GM21576 (cell line): ENCODE measurements around the gene PRKN.

Source experiments
- ATAC-seq: cut with Tn5 transposase; IDR thresholded peaks from one replicate; pipeline ENCODE4 v1.9.1; 2021; ENCODE audit warnings: mild to moderate bottlenecking, moderate library complexity; ENCODE audit not compliant: unreplicated experiment

Gene PRKN

GRCh38 chr6:162014069-162014811 lies 713.3 kb downstream of the PRKN start:
- no peak for ATAC-seq

DNA sequence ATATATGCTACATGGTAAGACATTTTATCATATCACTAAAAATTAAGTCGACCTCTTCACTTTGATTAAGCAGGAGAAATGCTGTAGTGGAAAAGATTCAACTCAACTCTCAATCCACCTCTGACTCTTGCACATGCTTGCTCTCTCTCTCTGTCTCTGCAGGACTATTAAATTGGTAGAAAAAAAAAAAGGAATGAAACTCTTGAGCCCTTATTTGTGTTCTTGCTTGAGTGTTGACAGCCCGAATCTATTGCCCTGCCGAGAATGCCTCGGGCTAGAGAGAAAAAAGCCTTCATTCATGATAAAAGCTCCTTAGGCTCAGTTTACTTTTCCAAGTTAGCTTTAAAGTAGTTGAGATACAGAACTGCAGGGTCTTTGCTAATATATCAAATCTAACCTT lies 722.2 kb downstream of the PRKN start:
- ATAC-seq = no peak

- no peak for ATAC-seq
These were observed 730.8 kb downstream of the PRKN start for GRCh38 chr6:161996783-161997182.

GRCh38 chr6:161985876-161986423 lies 741.6 kb downstream of the PRKN start:
- ATAC-seq = no peak

DNA sequence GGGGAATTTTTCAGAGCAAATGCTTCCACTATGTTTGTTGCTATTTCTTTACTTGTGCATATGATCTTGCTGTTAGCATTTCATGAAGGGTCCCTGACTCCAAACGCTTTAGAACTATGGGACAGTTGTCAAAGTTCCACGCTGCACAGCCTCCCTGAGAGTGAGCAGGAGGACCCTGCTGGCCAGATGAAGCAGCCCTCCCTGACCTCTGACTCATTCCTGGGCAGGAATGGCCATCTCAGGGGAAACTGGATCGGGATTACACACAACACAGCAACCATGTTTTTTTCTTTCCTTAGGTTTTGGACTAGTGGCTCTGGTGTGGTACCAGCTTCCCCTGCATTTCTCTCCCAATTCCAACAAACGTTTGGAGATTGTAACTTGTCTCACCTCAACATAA lies 742.9 kb downstream of the PRKN start:
- ATAC-seq = no peak

DNA sequence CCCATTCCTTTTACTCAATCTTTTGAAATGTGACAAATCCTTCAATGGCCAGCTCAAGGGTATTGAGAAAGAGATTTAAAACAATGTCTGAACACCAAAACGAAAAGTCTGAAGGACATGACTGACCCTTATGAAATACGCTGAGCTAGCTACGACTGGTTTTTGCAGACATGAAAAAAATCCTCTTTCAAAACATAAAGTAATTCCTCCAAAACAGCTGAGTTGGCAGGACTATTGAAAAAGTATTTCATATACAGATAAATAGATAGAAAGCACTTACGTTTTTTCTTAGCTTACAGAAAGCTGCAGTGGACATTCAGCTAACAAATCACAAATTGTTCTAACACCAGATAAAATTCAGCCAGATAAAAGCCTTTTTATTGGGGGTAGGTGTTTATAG lies 751.0 kb downstream of the PRKN start:
- no peak for ATAC-seq

DNA sequence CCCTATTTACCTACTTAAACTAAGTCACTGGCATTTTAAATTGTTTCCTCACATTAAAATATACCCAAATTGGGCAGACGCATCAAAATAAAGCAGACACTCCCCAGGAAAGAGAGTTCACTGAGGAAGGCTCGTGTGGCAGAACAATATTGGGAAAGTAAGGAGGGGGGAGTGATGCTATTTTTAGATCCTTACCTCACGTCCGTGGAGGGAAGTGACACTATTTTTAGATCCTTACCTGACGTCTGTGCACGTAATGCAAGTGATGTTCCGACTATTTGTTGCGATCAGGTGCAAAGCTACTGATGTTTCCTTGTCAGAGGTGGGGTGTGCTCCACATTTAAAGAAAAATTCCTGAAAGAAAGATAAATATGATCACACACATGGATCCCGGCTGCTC lies 754.5 kb downstream of the PRKN start:
- no peak for ATAC-seq

DNA sequence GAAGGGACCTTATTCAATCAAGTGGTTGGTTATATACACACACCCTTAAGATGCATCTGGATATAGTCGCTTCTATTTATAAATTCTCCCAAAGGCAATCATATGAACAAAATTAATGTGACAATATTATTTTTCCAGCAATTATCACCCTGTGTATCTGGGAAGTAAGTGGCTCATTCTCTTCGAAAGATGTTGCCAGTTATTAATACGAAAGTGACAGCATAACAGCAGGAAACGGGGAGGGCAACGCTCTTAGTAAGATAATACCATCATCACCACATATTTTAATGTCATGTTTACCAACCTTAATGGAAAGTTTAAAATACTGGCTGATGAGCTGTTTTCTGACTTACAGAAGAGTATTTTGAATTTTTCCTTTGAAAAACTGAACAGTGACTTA lies 756.5 kb downstream of the PRKN start:
- no peak for ATAC-seq

DNA sequence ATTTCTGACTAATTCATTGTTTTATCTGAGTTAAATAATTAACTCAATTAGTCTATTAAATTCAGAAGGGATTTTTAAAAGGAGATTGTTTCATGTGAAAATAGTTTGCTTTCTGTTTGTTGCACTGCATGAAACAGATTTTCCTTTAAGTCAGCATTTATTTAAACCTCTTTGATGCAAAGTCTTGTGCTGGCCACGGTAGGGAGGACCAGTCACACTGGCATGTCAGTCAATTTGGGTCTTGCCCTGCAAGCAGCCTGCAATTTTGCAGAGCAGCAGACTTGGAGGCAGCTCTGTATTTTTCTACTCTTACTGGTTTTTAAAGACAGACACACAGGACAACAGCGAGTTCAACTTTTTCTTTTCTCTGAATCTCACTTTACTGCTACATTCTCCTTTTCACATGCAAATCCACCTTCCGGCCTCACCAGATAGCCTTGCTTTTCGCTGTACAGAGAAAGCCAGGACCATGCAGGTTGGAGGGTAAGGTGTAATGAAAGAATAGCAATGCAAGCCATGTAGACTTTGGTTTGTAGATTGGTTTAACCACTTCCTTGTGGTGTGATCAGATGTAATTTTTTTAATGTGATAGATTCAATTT lies 763.8 kb downstream of the PRKN start:
- no peak for ATAC-seq

DNA sequence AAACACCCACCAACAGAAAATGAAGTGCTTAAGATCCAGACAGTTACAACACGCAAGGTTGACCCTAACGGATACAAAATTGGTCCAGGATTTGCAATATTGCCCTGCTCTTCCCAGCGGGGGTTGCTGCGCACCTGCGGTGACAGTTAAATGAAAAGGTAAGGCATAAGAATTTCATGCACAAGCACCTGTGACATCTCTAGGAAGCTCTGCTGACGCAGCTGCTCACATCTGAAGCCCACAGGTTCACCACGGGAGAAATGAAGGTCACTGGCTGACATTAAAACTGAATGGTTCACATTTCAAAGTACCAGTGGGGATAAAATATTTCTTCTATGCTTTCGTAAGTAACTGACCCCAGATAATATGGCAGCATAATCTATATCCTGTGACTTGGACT lies 764.4 kb downstream of the PRKN start:
- no peak for ATAC-seq

DNA sequence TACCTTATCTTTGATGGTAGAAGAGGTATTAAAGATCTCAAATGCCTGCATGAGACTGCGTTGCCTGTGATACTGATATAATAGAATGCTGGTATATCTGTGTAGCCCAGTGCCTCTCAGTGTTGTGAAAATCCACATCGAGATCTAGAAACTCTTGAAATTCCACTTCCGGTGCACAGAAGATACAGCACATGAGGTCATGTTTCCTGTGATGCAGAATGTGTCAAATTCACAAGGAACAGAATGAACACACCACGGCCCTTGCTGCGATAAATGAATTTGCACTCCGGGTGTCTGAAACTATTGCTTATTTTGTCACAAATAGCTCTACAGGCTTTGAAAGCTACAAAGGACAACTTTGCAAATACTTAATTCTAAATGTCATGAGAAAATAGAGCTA lies 765.8 kb downstream of the PRKN start:
- ATAC-seq = no peak

- no peak for ATAC-seq
These were observed 766.5 kb downstream of the PRKN start for GRCh38 chr6:161961046-161961445.

- ATAC-seq = no peak
These were observed 768.5 kb downstream of the PRKN start for GRCh38 chr6:161959072-161959471.

GRCh38 chr6:161956082-161956481 lies 771.5 kb downstream of the PRKN start:
- ATAC-seq = no peak

DNA sequence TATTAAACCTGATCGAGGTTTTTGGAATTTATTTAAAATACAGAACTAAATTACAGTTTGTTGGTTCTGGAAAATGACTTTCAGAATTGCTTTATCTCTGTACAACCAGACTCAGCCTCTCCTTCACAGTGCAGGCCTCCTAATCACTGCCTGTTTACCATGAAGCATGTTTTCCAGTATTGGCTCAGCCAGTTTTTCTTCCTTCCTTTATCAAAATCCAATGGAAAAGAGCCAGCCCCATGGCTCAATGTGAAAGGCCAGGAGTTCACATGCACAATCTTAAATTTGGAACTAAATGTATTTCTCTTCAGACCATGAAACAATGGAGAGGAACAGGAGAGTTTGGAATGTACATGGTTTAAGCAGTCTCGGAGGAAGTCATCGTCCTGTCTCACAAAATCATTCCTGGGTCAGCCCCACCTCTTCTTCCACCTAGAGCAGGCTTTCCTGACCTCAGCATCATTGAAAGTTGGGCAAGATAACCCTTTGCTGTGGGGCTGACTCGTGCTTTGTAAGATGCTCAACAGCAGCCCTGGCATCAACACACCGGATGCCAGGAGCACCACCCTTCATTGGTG lies 772.8 kb downstream of the PRKN start:
- no peak for ATAC-seq

- no peak for ATAC-seq
These were observed 773.5 kb downstream of the PRKN start for GRCh38 chr6:161954077-161954476.

DNA sequence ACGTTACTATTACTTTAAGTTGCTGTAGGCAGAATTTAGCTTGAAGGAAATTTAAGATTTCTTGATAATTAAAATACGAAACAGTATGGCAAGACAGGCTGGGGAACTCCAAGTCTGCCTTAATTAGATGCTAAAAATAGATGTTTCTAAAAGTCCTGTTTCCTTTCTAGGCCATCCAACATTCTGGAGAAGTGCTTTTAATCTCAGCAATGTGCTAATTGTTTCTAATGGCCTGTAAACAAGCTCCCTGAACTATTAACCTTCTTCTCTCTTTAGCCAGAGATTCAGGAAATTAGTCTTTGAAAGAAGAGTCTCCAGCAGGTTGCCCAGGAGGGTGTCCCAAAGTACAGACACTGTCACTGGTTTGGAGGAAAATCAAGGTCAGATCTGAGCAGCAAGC lies 776.4 kb downstream of the PRKN start:
- no peak for ATAC-seq

- ATAC-seq = no peak
These were observed 778.0 kb downstream of the PRKN start for GRCh38 chr6:161949531-161949930.

DNA sequence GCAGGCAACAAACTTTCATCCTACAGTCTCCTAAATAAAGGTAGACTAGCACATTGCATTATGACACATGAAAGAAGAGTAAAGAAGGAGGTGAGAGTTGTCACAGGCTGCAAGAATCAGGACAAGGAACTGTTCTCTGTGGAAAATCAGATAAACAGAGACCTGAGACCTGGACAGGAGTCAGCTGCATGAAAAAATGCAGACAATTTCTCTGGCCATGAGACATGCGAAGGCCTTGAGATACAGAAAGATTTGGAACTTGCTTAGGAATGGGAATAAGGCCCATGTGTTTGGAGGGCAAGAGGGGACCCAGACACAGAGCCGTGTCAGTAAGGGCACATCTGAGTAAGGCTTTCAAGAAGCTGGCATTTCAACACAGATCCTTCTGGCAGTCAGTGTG lies 779.1 kb downstream of the PRKN start:
- no peak for ATAC-seq

DNA sequence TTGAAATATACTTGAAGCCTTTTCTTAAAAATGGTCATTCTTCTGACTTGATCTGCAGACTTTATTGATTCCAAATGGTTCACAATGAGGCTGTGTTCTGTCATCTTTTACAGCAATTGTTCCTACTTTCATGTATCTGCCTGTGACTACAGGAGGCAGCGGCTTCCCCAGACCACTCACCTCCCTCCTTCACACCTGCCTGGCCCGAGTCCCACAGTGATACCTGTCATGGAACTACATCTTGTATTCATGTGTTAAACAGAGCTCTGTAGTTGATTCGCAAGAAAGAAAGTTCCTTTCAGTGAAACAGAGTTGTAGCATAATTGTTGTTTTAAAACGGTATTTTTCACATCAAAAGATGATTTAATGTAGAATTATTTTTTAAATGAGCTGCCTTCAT lies 780.2 kb downstream of the PRKN start:
- no peak for ATAC-seq

DNA sequence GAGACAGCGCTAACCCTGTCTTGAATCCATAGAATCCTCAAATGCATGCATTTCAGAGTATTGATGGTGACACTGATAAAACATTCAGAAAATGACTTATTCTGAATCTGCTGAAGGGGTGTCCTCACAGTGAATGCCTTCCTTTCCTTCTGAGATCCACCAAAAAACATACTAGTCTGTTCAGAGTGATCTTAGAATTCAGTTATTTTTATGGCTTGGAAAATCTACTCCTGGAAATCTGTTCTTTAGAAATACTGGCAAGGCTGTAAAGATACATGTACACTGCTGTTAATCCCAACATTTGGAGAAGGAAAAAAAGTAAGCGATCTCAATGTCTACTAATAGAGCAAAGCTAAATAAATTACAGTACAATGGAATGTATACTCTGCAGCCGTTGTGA lies 781.1 kb downstream of the PRKN start:
- no peak for ATAC-seq

GRCh38 chr6:161943561-161943960 lies 784.0 kb downstream of the PRKN start:
- ATAC-seq = no peak
